ENCODE data around the gene XPNPEP3.
"Not testable (repeated sequence)": the region's sequence is repeated elsewhere in the genome, so short reads cannot be mapped to it uniquely, and the experiment has no call there.

The XPNPEP3 gene

GRCh38 chr22:40862013-40862412 is 5.1 kb downstream of the XPNPEP3 start, which contains the start of gene DNAJB7:
DNAJB7 (minus strand) TSS chr22:40862113; CDS start chr22:40861994, 119 bp downstream.
- no peak for DNase-seq

- no peak for DNase-seq
Measured at GRCh38 chr22:40862537-40862936, 5.6 kb downstream of the XPNPEP3 start.

GRCh38 chr22:40867109-40867508 is 10.2 kb downstream of the XPNPEP3 start:
- DNase-seq, result no peak

GRCh38 chr22:40868379-40868778 is 11.4 kb downstream of the XPNPEP3 start:
- DNase-seq, result not testable (repeated sequence)

- DNase-seq, result no peak
Measured at GRCh38 chr22:40874016-40874415, 17.1 kb downstream of the XPNPEP3 start.

- DNase-seq, result no peak
Measured at GRCh38 chr22:40875111-40875510, 18.2 kb downstream of the XPNPEP3 start.

GRCh38 chr22:40876907-40877306 is 20.0 kb downstream of the XPNPEP3 start:
- DNase-seq, result no peak

- DNase-seq, result no peak
Measured at GRCh38 chr22:40877488-40877887, 20.5 kb downstream of the XPNPEP3 start.

- DNase-seq, result no peak
Measured at GRCh38 chr22:40878922-40879321, 22.0 kb downstream of the XPNPEP3 start.

GRCh38 chr22:40889116-40889515 is 32.2 kb downstream of the XPNPEP3 start:
- DNase-seq, result no peak

- no peak for DNase-seq
Measured at GRCh38 chr22:40890881-40891280, 33.9 kb downstream of the XPNPEP3 start.

- no peak for DNase-seq
Measured at GRCh38 chr22:40894417-40894816, 37.5 kb downstream of the XPNPEP3 start.

GRCh38 chr22:40898850-40899357 is 42.0 kb downstream of the XPNPEP3 start:
- DNase-seq, result peak; percentile 10

GRCh38 chr22:40904101-40904500 is 47.2 kb downstream of the XPNPEP3 start:
- no peak for DNase-seq

- DNase-seq, result no peak
Measured at GRCh38 chr22:40908895-40909294, 51.9 kb downstream of the XPNPEP3 start.

GRCh38 chr22:40911772-40912171 is 54.8 kb downstream of the XPNPEP3 start:
- DNase-seq, result no peak

GRCh38 chr22:40912987-40913386 is 56.0 kb downstream of the XPNPEP3 start:
- not testable (repeated sequence) for DNase-seq

GRCh38 chr22:40919446-40919845 is 62.5 kb downstream of the XPNPEP3 start:
- DNase-seq, result no peak

- no peak for DNase-seq
Measured at GRCh38 chr22:40920526-40920925, 63.6 kb downstream of the XPNPEP3 start.

GRCh38 chr22:40922484-40923303 is 65.7 kb downstream of the XPNPEP3 start:
- DNase-seq, result peak; percentile 0

GRCh38 chr22:40928657-40929056 is 71.7 kb downstream of the XPNPEP3 start:
- DNase-seq, result no peak

GRCh38 chr22:40932396-40932795 is 75.4 kb downstream of the XPNPEP3 start:
- DNase-seq, result no peak

- no peak for DNase-seq
Measured at GRCh38 chr22:40939202-40939601, 82.3 kb downstream of the XPNPEP3 start.

- DNase-seq, result peak; percentile 84
Measured at GRCh38 chr22:40950962-40951794, 94.2 kb downstream of the XPNPEP3 start, which contains the start of gene RBX1. RBX1 (plus strand) TSS chr22:40951378; CDS start chr22:40951399, 21 bp downstream.

All from NCI-H774 (cell line).